ENCODE results near the gene PLAC8L1.

DNA sequence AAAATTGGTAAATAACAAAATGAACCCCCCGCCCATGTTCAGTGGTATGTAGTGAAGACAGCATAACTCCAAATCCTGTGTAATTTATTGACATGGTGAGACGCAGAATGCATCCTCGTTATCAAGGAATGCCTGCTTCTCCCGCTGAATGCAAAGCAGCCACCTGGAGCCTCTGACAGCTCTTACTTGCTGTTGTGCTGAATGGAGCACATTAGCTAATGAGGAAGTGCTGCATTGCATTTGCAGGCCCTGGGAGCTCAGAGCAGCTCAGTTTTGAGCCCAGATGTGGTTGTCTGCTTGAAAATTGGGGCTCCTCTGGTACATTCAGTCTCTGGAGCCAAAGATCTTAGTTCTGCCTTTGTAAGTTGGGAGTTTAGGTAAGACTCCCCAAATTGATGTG lies 28.9 kb downstream of the PLAC8L1 start:
- TF ChIP-seq, protein P1, sequence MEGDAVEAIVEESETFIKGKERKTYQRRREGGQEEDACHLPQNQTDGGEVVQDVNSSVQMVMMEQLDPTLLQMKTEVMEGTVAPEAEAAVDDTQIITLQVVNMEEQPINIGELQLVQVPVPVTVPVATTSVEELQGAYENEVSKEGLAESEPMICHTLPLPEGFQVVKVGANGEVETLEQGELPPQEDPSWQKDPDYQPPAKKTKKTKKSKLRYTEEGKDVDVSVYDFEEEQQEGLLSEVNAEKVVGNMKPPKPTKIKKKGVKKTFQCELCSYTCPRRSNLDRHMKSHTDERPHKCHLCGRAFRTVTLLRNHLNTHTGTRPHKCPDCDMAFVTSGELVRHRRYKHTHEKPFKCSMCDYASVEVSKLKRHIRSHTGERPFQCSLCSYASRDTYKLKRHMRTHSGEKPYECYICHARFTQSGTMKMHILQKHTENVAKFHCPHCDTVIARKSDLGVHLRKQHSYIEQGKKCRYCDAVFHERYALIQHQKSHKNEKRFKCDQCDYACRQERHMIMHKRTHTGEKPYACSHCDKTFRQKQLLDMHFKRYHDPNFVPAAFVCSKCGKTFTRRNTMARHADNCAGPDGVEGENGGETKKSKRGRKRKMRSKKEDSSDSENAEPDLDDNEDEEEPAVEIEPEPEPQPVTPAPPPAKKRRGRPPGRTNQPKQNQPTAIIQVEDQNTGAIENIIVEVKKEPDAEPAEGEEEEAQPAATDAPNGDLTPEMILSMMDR (IDR thresholded peaks at IDR 0.05; ENCODE audit: insufficient read depth, low read depth, low read length) = no peak
- no peak for TF ChIP-seq EZH2 (IDR thresholded peaks at IDR 0.05; ENCODE audit: insufficient read depth, low read length)
